NOMO-1 treated with dmso at 0.1 percent for 144 hours (cell line): ENCODE data around the gene USP50.
"Not testable (repeated sequence)": the region's sequence is repeated elsewhere in the genome, so short reads cannot be mapped to it uniquely, and the experiment has no call there.

ENCODE experiments used
- DNase-seq: peaks from one replicate; lab custom pipeline; 2025; ENCODE audit not compliant: unreplicated experiment; lab: John Stamatoyannopoulos, UW

The USP50 gene

GRCh38 chr15:50505656-50506055, 40.8 kb downstream of the USP50 start:
- DNase-seq: not testable (repeated sequence)

GRCh38 chr15:50503144-50503543, 43.3 kb downstream of the USP50 start:
- DNase-seq: no peak

GRCh38 chr15:50501815-50502214, 44.7 kb downstream of the USP50 start:
- DNase-seq: no peak

- DNase-seq: no peak
Measured at GRCh38 chr15:50500352-50500751, 46.1 kb downstream of the USP50 start.

- no peak for DNase-seq
Measured at GRCh38 chr15:50496692-50497091, 49.8 kb downstream of the USP50 start.

- DNase-seq: not testable (repeated sequence)
Measured at GRCh38 chr15:50494547-50494946, 51.9 kb downstream of the USP50 start.

GRCh38 chr15:50493625-50494024, 52.8 kb downstream of the USP50 start:
- no peak for DNase-seq

- DNase-seq: no peak
Measured at GRCh38 chr15:50487287-50487686, 59.2 kb downstream of the USP50 start.

- DNase-seq: no peak
Measured at GRCh38 chr15:50485389-50485788, 61.1 kb downstream of the USP50 start.

GRCh38 chr15:50484781-50485180, 61.7 kb downstream of the USP50 start:
- no peak for DNase-seq

- no peak for DNase-seq
Measured at GRCh38 chr15:50476143-50476542, 70.3 kb downstream of the USP50 start.

GRCh38 chr15:50471072-50471471, 75.4 kb downstream of the USP50 start:
- no peak for DNase-seq

GRCh38 chr15:50463423-50464358, 82.8 kb downstream of the USP50 start:
- no peak for DNase-seq

GRCh38 chr15:50458348-50459112, 87.9 kb downstream of the USP50 start:
- DNase-seq: no peak

- DNase-seq: no peak
Measured at GRCh38 chr15:50452927-50453326, 93.5 kb downstream of the USP50 start.
